Kidney epithelial cell (primary cell): ENCODE data around the gene SULT6B1. TPM values are rescaled to one million over a fixed set of nuclear protein-coding genes. Genes with fewer than 3 reads are reported as not detected.

Source experiments
- DNase-seq: peaks from one replicate; pipeline ENCODE4 v3.0.0-alpha.2; 2010; ENCODE audit warnings: low read depth
- H3K27me3 ChIP-seq: 2 replicates; pipeline ENCODE4 v1.6.0; 2011; ENCODE audit warnings: low read length; ENCODE audit not compliant: control insufficient read depth, insufficient read depth
- H3K36me3 ChIP-seq: 2 replicates; pipeline ENCODE4 v1.5.1; 2011; ENCODE audit warnings: low read length; ENCODE audit not compliant: control insufficient read depth, insufficient read depth
- H3K4me3 ChIP-seq: 2 replicates; pipeline ENCODE4 v1.5.1; 2011; ENCODE audit warnings: low read depth, mild to moderate bottlenecking, control low read depth, low read length
- total RNA-seq: library from RNA; depleted of rRNA; stranded (reverse); fragments of >200 nt; gene quantifications from 2 replicates; pipeline ENCODE4 v1.2.3, GENCODE V29; 2015
- TF ChIP-seq, protein P1 (sequence below): IDR thresholded peaks from 2 replicates; pipeline ENCODE4 v1.5.1; 2011; ENCODE audit warnings: mild to moderate bottlenecking, moderate library complexity, low read length, control low read depth, inconsistent platforms; ENCODE audit not compliant: insufficient read depth, poor library complexity, severe bottlenecking

SULT6B1 gene, protein sequence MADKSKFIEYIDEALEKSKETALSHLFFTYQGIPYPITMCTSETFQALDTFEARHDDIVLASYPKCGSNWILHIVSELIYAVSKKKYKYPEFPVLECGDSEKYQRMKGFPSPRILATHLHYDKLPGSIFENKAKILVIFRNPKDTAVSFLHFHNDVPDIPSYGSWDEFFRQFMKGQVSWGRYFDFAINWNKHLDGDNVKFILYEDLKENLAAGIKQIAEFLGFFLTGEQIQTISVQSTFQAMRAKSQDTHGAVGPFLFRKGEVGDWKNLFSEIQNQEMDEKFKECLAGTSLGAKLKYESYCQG
- total RNA-seq = not detected in 2 replicates

DNA sequence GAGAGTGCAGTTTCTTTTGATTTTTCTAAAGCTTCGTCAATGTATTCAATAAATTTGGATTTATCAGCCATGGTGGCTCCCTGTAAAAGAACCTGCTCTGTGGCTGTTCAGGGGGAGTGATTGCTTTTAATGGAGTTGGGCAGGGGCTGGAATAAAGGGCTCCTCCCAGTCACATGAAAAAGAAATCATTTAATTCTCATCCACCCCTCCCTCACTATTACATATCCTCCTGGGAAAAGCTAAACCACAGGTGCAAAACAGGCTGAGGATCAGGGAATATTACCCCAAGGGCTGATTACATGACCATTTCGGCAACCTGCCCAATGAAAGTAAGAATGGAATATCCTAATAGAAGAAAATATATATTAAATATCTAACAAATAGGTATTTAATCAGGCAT is at the start of gene SULT6B1:
TSS of gene SULT6B1 (minus strand) at position 101 of the 400 bp plus-strand sequence. CDS start at position 71, 30 bp downstream.
- no peak for DNase-seq
- Histone ChIP-seq H3K36me3 (no peaks in the 10 kb centered on the region), H3K4me3 (no peak within 1 kb of the TSS), H3K27me3 (no peaks in the 10 kb centered on the region)
- TF ChIP-seq, protein P1, sequence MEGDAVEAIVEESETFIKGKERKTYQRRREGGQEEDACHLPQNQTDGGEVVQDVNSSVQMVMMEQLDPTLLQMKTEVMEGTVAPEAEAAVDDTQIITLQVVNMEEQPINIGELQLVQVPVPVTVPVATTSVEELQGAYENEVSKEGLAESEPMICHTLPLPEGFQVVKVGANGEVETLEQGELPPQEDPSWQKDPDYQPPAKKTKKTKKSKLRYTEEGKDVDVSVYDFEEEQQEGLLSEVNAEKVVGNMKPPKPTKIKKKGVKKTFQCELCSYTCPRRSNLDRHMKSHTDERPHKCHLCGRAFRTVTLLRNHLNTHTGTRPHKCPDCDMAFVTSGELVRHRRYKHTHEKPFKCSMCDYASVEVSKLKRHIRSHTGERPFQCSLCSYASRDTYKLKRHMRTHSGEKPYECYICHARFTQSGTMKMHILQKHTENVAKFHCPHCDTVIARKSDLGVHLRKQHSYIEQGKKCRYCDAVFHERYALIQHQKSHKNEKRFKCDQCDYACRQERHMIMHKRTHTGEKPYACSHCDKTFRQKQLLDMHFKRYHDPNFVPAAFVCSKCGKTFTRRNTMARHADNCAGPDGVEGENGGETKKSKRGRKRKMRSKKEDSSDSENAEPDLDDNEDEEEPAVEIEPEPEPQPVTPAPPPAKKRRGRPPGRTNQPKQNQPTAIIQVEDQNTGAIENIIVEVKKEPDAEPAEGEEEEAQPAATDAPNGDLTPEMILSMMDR = no peak

DNA sequence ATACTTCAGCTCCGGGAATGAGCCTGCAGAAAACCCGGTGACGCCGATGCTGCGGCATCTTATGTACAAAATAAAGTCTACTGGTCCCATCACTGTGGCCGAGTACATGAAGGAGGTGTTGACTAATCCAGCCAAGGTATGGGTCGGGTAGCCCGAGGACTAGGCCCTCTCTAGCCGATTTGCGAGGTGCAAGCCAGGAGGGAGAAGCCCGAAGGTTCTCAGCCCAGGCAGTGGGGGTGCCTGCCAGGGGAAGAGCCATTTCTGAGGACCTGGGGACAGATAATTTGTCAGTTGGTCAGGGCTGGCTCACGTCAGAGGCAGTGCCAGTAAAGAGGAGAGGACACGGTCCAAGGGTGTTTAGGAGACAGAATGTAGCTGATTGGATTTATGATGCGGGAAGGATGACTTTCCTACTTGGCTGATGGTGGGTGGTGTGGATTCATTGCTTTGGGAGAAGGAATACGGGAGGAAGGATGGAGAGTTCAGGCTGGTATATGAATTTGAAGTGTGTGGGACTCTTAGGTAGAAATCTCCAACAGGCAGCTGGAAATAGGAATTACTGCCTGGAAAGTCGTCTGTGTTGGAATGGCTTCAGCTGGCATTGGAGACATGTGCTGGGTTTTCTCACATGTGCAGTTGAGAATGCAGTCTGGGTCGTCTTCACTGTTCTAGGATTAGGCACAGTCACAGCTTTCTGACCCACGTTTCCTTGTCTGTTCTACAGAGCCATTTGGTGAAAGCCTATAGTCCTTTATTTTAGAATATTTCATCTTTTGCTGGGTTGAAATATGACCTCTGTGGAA is 43.9 kb upstream of the SULT6B1 start:
- peak overlapping the region; percentile 85 for H3K4me3 ChIP-seq
- no peak for DNase-seq
- TF ChIP-seq, protein P1 = no peak
- H3K36me3 ChIP-seq = no peaks in the 10 kb centered on the region
- no peaks in the 10 kb centered on the region for H3K27me3 ChIP-seq

DNA sequence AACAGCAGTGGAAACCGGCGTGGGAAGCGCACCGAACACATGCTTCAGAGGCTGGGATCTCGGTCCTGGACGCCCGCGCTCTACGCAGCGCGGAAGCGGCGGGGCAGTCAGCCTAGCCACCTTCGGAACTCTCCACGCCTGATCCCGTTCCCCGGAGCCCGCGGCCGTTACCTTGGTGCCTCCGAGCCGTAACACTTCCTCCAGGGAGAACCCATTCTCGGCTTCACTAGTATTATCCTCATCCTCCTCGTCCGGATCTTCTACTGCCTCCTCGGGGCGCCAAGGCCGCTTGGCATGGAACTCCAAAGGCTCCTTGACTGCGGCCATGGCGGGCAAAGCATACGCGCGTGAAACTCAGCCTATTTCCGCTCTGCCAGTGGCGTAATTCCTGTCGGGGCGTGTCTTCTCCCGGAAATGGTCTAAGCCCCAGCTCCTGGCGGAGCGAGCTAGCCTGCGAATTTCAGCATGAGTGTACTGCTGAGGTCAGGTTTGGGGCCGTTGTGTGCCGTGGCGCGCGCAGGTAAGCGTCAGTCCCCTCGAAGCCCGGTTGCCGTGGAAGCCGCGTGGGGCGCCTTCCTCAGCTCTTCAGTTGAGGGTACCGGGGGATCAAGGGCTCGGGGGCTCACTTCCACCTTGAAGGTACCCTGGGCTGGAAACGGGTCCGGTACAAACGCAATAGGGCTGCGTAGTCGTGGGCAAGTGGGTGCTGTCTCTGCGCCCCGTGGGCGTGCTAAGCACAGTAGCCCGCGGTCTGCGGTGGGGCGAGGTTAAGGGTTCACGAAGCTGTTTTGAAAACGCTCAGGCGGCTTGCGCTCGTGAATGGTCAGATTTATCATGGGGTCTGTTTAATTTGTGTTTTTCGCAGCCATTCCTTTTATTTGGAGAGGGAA is 43.0 kb upstream of the SULT6B1 start, which contains the start of the genes CEBPZ and NDUFAF7:
TSS of gene CEBPZ (minus strand) at position 356 of the 890 bp plus-strand sequence. CDS start at position 327, 29 bp downstream.
TSS of gene NDUFAF7 (plus strand) at position 418 of the 890 bp plus-strand sequence. CDS start at position 466, 48 bp downstream.
- DNase-seq = peak; percentile 83
- no peaks in the 10 kb centered on the region for H3K27me3 ChIP-seq
- TF ChIP-seq, protein P1 = peak; percentile 5
- no peaks in the 10 kb centered on the region for H3K36me3 ChIP-seq
- H3K4me3 ChIP-seq = peak within 1 kb of the TSS; percentile 85

DNA sequence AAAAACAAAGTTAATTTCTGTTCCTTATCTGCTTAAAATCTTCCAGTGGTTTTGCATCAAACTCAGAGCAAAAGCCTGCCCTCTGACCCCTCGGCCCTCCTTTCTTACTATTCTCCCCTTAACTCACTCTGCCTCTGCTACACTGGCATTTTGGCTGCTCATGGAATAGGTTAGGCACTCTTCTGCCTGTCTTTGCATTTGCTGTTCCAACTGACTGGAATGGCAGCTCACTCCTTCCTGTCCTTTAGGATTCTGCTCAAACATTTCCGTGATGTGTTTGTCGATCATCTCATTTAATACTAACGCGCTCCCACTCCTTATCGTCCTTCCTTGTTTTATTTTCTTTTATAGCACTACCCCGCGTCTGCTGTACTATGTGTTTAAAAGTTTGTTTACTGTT is 42.1 kb upstream of the SULT6B1 start:
- Histone ChIP-seq H3K27me3 (no peaks in the 10 kb centered on the region), H3K36me3 (no peaks in the 10 kb centered on the region), H3K4me3 (peak overlapping the region; percentile 85)
- DNase-seq = no peak
- TF ChIP-seq, protein P1 = no peak

DNA sequence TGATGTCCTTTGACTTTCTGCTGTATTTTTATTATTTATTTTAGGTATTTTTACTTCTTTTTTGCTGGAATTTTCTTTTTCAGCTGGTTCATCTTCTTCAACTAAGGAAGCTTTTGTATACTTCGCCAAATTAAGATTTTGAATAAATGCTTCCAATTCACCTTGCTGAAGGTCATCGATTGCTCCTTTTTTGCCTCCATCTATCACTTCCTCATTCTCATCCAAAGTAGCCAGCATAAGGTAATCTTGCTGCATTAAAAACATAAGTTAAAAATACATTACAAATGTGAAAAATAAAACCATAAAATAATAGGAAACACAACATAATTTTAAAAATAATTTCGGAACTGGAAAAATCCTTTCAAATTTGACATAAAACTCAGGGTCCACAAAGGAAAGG is 40.3 kb upstream of the SULT6B1 start:
- no peaks in the 10 kb centered on the region for H3K36me3 ChIP-seq
- DNase-seq = no peak
- no peak overlapping the region for H3K4me3 ChIP-seq
- H3K27me3 ChIP-seq = no peaks in the 10 kb centered on the region
- TF ChIP-seq, protein P1 = no peak
